Spleen (tissue), 7 donors: ENCODE measurements around the gene GRAP2.

Source experiments
- CTCF ChIP-seq, 11 experiments: fragments of 200-600 bp in 7 of 11; fragments of 450-650 bp in 4 of 11; sonication (generic) in 4 of 11; IDR thresholded peaks in 8 of 11; conservative IDR thresholded peaks in 3 of 11; 1 replicate in 7 of 11; 2 replicates in 4 of 11; pipeline versions ENCODE4 v1.4.0 to v1.8.0; 2016 to 2021; ENCODE audit warnings: antibody characterized with exemption in 11 of 11, inconsistent platforms in 4 of 11, mild to moderate bottlenecking in 1 of 11
- POLR2AphosphoS5 ChIP-seq, 3 donors: sonication (generic); formaldehyde crosslinking; IDR thresholded peaks; one replicate each; pipeline ENCODE4 v1.5.1; 2017; ENCODE audit warnings: antibody characterized with exemption in 3 of 3
- donor health status: DM: no; HTN: no; CAD: no; lungs with moderate emphysema.
- donor health status: DM: no; HTN: no; CAD: no.
- donor health status: DM: no; HTN: no; CAD: no.

GRCh38 chr22:39936523-39937145 is 35.8 kb downstream of the GRAP2 start:
- no peak for TF ChIP-seq CTCF (IDR thresholded peaks at IDR 0.05 in 8 of 11, conservative IDR thresholded peaks at IDR 0.05 in 3 of 11)
- TF ChIP-seq POLR2AphosphoS5 (IDR thresholded peaks at IDR 0.05) = no peak
